ENCODE results near the gene WWOX.

Gene WWOX

GRCh38 chr16:78307824-78308528, 208.5 kb downstream of the WWOX start:
- no peak for DNase-seq

- DNase-seq: no peak
These were observed 210.3 kb downstream of the WWOX start for GRCh38 chr16:78309763-78310162.

GRCh38 chr16:78310196-78310595, 210.7 kb downstream of the WWOX start:
- no peak for DNase-seq

- DNase-seq: peak; percentile 2
These were observed 211.6 kb downstream of the WWOX start for GRCh38 chr16:78310990-78311561.

GRCh38 chr16:78311831-78312230, 212.4 kb downstream of the WWOX start:
- no peak for DNase-seq

GRCh38 chr16:78317564-78318240, 218.2 kb downstream of the WWOX start:
- DNase-seq: no peak

GRCh38 chr16:78321620-78322360, 222.3 kb downstream of the WWOX start:
- DNase-seq: no peak

GRCh38 chr16:78323315-78323714, 223.9 kb downstream of the WWOX start:
- peak; percentile 21 for DNase-seq

- DNase-seq: no peak
These were observed 225.3 kb downstream of the WWOX start for GRCh38 chr16:78324649-78325285.

- no peak for DNase-seq
These were observed 226.3 kb downstream of the WWOX start for GRCh38 chr16:78325468-78326352.

- DNase-seq: no peak
These were observed 227.3 kb downstream of the WWOX start for GRCh38 chr16:78326731-78327130.

- DNase-seq: no peak
These were observed 232.3 kb downstream of the WWOX start for GRCh38 chr16:78331731-78332130.

- no peak for DNase-seq
These were observed 234.4 kb downstream of the WWOX start for GRCh38 chr16:78333808-78334207.

- no peak for DNase-seq
These were observed 241.1 kb downstream of the WWOX start for GRCh38 chr16:78340590-78340989.

- no peak for DNase-seq
These were observed 248.6 kb downstream of the WWOX start for GRCh38 chr16:78348068-78348467.

- no peak for DNase-seq
These were observed 249.4 kb downstream of the WWOX start for GRCh38 chr16:78348886-78349285.

- DNase-seq: no peak
These were observed 252.7 kb downstream of the WWOX start for GRCh38 chr16:78352184-78352583.

- no peak for DNase-seq
These were observed 254.3 kb downstream of the WWOX start for GRCh38 chr16:78353640-78354275.

GRCh38 chr16:78362524-78363135, 263.2 kb downstream of the WWOX start:
- DNase-seq: peak; percentile 22

GRCh38 chr16:78363843-78364555, 264.5 kb downstream of the WWOX start:
- peak; percentile 0 for DNase-seq

GRCh38 chr16:78364556-78364880, 265.1 kb downstream of the WWOX start:
- DNase-seq: no peak
